Measurements from ENCODE around the gene TARM1. TPM values are rescaled to one million over a fixed set of nuclear protein-coding genes. Genes with fewer than 3 reads are reported as not detected.

TARM1 gene
- total RNA-seq, 1 donor from 2014 or later: not detected

Other genes with a start within 250 kb of the TARM1 start
- gene MYADM, start 213.5 kb downstream of the TARM1 start, total RNA-seq: 58.8 and 63.1 TPM in 2 replicates
- not detected in 2 replicates for gene PRKCG, start 199.2 kb downstream of the TARM1 start, total RNA-seq
- gene CACNG7, start 172.1 kb downstream of the TARM1 start, total RNA-seq: not detected in 2 replicates
- not detected in 2 replicates for gene CACNG8, start 118.4 kb downstream of the TARM1 start, total RNA-seq
- gene CACNG6, start 89.7 kb downstream of the TARM1 start, total RNA-seq: not detected in 2 replicates
- gene VSTM1, start 17.5 kb downstream of the TARM1 start, total RNA-seq: not detected in 2 replicates
- 0.27 TPM in 1 of 2 replicates, not detected in the other for gene OSCAR, start 19.4 kb upstream of the TARM1 start, total RNA-seq
- 110 and 125 TPM in 2 replicates for gene NDUFA3, start 21.5 kb upstream of the TARM1 start, total RNA-seq
- gene TFPT, start 34.3 kb upstream of the TARM1 start, total RNA-seq: 31.1 and 33.4 TPM in 2 replicates
- 110 and 118 TPM in 2 replicates for gene PRPF31, start 34.4 kb upstream of the TARM1 start, total RNA-seq
- gene CNOT3, start 56.4 kb upstream of the TARM1 start, total RNA-seq: 70.0 and 73.2 TPM in 2 replicates
- 5.8 and 6.6 TPM in 2 replicates for gene LENG1, start 78.4 kb upstream of the TARM1 start, total RNA-seq
- gene TMC4, start 91.8 kb upstream of the TARM1 start, total RNA-seq: 0.73 and 0.83 TPM in 2 replicates
- 255 and 263 TPM in 2 replicates for gene MBOAT7, start 108.2 kb upstream of the TARM1 start, total RNA-seq
- gene TSEN34, start 109.9 kb upstream of the TARM1 start, total RNA-seq: 20.1 and 20.9 TPM in 2 replicates
- gene RPS9, start 119.5 kb upstream of the TARM1 start, total RNA-seq: 1,475 and 1,511 TPM in 2 replicates
- gene LILRB3, start 141.6 kb upstream of the TARM1 start, total RNA-seq: 0.67 and 0.78 TPM in 2 replicates
- 0.27 and 0.36 TPM in 2 replicates for gene LILRA6, start 161.4 kb upstream of the TARM1 start, total RNA-seq
- gene LILRB5, start 175.9 kb upstream of the TARM1 start, total RNA-seq: not detected in 2 replicates
- gene LILRB2, start 199.7 kb upstream of the TARM1 start, total RNA-seq: not detected in 2 replicates
- gene LILRA5, start 231.8 kb upstream of the TARM1 start, total RNA-seq: not detected in 2 replicates

All from activated T-helper 1 cell treated with anti-CD3 and anti-CD28 coated beads, Interleukin-12 subunit alpha, Interleukin-12 subunit beta, Interleukin-2, Interleukin-4 antibody, amounts not matched to agents 30 ng/mL and 10 ng/mL and 1 ng/mL, durations not matched to agents 14 hours and 24 hours and 36 hours (primary cell).